GM21526 (cell line): Measurements from ENCODE around the gene TBC1D9B.

Source experiments
- ATAC-seq: cut with Tn5 transposase; IDR thresholded peaks from one replicate; pipeline ENCODE4 v1.9.1; 2021; ENCODE audit warnings: moderate library complexity; ENCODE audit not compliant: unreplicated experiment, low FRiP score

Gene TBC1D9B

DNA sequence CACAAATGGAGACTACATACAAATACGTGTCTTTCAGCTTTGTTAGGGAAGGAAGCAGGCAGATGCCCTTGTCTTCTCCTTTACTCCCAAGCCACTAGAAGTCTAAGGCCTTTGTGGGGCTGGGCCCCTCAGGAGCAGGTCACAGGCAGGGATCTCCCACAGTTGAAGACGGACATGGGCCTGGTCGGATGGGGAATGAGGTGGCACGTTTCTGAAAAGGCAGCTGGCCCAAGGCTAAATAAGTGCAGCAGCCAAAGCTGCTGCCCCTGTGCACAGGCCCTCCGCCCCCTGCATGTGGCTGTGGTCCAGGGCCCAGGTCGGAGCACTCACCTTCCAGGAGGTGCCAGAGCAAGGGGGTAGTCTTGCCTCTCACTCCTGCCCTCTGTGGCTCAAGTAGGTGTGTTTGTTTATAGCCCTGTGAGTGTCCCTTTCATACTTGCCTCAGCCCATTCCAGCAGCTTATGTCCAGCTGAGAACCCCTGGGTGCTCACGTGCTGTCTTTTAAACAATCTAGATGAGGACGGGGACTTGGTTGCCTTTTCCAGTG is 85.2 kb downstream of the TBC1D9B start:
- no peak for ATAC-seq

DNA sequence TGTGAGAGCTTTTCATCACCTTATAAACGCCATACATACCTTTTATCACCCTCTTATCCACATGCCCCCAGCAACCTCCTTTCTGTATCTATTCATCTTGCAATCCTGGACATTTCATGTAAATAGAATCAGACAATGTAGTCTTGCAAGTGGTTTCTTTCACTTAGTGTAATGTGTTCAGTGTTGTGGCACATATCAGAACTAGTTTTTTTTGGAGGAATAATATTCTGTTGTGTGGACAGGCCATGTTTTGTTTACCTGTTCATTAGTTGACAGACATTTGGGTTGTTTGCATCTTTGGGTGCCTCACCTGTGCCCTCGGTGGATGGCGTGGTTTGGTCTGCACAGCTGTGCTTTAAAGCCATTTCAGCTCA is 85.7 kb downstream of the TBC1D9B start:
- no peak for ATAC-seq

DNA sequence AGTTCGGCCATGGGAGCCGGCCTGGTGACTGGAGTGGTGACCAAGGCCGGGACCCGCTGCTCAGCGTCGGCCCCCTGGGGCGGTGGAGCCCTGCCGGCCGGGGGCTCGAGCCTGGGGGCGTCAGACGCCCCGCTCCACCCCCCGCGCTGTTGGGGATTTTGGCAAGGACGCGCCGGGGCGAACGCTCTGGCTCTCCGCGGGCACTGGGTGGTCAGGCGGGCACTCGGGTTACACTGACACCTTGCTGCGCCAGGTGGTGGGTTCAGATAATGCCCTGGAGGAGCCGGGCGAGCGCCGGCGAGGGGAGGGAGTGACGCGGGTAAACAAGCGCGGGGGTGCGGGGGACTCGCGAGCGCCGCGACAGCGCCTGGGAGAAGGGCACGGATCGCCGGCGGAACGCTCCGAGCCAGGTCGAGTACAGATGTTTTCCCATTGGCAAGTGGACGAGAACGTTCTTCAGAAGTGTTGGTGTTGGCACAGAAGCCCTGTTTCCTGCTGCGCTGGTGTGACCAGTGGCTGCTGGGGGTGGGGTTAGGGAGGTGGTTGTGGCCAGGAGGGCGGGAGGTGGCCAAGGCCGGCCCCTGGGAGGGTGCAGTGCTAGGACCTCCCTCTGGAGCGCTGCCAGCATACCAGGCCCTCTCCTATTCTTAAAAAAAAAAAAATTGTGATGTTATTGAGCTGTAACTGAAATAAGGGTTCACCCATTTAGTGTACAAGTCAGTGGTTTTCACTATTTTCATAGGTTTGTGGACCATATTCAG is 86.2 kb downstream of the TBC1D9B start:
- ATAC-seq, result peak; percentile 43

DNA sequence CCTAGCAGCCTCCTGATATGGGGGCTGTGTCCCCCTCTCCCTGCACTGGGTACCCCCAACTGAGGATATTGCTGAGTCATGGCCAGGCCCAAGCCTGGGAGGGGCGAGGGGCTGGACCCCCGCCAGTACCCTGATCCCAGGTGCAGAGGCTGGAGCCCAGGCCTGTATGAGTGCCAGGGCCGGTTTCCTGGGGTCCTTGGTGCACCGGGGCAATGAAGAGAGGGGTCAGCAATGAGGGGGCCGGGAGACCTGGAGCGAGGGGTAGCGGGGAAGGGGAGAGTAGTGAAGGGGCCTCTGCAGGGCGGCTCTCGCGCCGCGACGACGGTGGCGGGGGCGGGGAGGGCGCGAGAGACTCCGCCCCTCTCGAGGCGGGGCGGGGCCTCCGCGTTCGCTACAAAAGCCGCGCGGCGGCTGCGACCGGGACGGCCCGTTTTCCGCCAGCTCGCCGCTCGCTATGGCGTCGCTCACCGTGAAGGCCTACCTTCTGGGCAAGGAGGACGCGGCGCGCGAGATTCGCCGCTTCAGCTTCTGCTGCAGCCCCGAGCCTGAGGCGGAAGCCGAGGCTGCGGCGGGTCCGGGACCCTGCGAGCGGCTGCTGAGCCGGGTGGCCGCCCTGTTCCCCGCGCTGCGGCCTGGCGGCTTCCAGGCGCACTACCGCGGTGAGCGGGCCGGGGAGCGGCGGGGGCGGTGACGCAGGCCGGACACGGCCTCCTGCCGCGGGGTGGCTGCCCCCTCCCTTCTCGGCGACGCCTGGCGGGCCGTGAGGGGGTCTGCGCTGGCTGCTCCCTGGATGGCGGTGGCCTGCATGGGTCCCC is 87.0 kb downstream of the TBC1D9B start, which contains the start of gene SQSTM1:
SQSTM1 (plus strand) TSS at position 423 of the 815 bp plus-strand sequence; CDS start at position 455, 32 bp downstream.
- ATAC-seq, result peak; percentile 37

DNA sequence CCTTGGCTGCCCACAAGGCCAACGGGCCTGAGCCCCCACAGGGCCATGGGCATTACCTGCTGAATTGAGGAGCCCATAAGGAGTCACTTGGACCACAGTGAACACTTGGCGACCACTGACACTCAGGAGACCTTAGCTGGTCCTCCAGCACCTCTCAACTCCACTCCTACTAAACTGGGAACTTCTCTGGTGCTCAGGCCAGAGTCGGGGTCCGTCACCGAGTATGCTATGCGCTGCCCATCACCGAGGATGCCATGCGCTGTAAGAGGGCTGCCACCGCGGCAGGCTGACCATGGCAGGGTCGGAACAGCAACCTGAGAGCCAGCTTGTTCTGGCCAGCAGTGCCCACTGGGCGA is 87.6 kb downstream of the TBC1D9B start:
- no peak for ATAC-seq

DNA sequence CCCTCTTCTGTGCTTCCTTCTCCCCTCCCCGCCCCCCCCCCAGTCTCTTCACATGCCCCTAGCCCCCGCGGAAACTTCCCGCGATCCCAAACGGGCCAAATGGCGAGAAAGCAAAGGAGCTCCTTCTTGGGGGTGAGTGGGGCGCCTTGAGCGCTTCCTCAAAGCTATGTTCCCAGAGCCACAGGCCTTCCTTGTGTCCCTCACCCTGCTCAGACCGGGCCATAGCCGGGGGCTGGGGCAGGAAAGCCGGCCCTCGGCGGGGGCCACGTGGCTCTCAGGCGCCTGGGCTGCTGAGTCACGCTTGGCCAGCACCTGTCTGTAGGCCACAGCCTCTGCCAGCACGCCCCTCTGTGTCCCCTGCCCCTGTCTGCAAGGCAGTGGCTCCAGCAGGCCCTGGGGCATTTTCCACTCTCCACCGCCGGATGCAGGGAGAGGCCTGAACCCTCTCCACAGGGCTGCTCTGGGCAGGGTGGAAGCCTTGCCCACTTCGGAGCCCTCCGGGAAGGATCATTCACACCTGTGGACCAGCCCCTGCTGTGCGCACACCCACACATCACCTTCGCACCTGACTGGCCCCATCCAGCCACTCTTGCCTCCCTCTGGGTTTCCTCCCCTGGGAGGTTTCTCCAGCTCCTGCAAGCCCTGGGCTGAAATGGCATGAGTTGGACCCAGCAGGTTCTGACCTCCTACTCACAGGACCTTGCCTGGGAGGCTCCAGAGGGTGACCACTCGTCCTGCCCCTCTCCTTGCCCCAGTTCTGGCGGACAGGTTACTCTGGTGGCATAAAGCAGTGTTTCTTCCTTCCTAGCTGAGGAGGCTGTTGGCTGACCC is 88.2 kb downstream of the TBC1D9B start:
- ATAC-seq, result no peak

DNA sequence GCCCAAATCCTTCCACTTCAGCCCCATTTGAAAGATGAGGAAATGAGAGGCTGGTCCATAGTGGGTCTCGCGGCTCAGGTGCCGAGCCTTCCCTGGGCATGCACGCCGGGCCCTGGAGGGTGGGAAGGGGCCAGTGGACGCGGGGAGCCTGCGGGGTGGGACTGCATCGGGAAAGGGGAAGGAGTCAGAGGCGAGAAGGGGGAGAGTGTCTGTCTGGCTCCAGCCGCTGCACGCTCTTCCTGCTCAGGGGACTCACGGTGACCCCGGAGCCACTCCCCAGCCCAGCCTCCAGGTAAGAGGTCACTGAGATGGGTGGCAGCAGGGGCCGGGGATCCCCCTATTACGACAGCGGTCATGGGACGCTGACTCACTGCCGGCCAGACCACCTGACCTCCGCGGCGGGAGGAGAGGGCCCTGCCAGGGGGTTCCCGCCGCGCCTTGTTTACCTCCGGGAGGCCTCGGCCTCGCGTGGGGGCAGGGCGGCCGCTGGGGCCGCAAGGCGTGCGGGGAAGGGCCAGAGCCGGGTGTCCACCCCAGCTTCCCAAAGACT is 88.9 kb downstream of the TBC1D9B start:
- peak; percentile 47 for ATAC-seq

DNA sequence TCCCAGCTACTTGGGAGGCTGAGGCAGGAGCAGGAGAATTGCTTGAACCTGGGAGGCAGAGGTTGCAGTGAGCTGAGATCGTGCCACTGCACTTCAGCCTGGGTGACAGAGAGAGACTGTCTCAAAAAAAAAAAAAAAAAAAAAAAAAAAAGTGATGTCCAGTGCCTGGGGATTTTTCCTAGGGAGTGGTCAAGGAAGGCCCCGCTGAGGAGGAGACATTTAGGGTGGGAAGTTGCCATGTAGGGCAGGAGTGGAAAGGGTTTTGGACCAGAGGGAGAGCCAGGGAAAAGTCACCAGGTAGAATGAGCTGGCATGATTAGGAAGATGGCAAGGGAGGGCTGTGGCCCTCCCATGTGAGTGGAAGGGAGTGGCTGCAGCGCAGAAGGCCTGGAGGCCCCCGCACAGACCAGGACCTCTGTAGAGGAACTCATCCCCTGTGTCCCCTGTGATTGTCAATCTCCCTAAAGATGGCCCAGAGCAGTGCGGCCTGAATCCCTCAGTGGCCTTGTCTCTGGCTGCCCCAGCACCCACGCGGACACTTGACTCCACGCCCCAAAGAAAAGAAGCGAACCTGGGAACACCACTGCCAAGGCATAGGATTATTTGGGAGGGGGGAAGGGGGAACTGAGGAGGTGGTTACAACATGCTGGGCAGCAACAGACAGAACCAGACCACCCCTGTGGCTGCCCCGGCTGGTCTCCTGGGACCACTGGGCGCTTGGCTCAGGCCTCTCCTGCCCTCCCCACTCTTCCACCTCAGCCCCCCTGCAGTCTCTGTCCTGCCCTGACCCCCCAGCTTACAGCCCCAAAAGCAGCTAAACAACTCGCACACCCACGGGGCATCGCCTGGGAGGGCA is 89.6 kb downstream of the TBC1D9B start:
- ATAC-seq, result no peak

DNA sequence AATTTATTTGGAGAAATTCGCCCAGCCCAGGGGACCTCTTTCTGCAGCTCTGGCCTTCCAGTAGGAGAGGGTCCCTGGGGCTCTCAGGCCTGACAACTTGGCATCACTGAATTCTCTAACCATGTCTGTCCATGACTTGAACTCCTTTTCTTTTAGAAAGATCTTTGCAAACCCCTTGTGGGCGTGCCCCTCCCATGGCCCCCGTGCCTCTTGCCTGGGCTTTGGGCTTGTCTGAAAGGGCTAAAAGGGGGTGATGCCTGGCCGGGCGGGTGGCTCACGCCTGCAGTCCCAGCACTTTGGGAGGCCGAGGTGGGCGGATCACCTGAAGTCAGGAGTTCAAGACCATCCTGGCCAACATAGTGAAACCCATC is 90.2 kb downstream of the TBC1D9B start:
- ATAC-seq, result no peak

DNA sequence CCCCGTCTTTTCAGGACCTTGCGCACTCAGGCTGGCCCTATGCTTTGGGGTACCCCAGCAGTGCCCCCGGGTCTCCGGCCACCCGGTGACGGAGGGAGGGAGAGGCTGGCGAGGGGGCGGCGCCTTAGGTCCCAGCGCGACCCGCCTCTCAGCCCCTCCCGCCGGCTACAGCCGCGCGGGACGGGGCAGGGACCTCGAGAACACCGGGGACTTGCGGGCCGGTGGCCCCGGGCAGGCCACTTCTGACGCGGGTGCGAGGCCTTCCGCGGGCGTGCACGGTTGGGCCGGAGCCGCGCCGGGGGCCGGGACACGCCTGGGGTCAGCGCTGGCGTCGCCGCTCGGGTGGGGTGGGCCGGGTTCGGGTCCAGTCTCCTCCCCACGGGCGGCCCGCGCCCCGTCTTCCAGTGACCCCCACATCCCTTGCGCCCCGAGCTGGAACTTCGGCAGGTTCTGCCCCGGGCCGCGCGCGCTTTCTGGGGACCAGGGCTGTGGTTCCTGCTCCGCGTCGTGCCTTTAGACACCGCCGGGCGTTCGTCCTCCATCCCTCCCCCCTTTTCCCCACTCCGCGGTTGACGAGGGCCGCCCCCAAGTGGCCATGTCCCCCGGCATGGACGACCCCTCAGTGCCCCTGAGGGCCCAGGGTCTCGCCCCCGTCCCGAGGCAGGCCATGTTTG is 90.8 kb downstream of the TBC1D9B start:
- ATAC-seq, result no peak

DNA sequence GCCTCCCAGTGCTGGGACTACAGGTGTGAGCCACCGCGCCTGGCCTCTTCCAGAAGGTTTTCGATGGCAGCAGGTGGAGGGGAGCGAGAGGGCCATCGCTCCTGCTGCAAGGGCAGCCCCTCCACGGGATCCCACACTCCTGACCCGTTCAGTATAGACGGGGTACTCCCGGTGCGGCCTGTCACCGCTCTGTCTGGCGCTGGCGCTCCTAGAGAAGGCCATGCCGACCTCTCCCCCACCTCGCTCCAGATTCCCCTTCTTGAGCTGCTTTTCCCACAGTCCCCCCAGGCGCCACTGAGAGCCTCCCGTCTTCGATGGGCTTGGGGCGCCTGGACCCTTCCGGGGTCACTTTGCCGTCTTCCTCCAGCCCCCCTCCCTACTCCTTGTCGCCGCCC is 91.3 kb downstream of the TBC1D9B start:
- no peak for ATAC-seq

DNA sequence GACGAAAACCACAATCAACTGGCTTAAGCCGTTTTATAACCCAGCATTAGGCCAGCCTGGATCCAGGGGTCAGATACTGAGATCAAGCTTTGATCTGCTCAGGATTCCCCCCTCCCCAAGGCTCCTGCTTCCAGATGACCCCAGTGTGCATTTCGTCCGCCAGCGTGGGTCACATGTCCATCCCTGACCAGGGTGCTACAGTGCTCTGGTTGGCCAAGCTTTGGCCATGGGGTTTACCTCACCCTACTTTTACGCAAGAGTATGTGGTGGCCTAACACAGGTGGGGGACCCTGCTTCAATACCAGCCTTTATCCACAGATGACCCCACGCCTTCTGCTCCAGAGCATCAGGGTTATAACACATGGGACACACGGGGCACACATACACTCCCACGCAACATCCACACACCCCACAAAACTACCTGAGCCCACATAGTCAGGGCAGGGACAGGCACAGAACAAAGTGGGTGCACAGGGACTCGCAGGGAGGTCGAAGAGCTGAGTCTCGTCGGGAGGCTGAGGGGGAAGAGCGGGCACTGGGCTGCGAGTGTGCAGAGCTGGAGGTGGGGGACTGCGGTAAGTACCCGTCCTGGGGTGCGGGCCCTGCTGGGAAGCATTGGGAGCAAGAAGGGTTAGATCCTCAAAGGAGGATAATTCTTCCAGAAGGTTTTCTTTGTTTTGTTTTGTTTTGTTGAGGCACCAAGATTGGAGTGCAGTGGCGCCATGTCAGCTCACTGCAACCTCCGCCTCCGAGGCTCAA is 92.0 kb downstream of the TBC1D9B start:
- ATAC-seq, result no peak

DNA sequence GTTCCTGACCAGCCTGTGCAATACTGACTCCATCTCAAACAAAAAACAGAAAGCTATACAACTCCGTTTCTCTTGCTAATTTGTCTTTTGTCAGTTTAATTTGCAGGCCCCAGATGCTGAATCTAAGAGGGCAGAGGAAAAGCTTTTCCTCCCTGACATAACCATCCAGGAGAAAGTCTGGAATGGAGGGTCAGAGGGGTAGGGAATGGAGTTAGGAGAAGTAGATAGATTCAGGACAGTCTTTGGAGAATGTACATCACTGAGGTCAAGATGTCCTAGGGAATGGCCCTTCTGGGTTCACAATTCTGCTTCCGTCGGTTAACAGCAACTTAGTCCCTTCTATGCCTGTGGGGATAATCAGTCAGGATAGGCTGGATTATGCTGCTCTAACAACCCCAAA is 93.6 kb downstream of the TBC1D9B start:
- no peak for ATAC-seq

DNA sequence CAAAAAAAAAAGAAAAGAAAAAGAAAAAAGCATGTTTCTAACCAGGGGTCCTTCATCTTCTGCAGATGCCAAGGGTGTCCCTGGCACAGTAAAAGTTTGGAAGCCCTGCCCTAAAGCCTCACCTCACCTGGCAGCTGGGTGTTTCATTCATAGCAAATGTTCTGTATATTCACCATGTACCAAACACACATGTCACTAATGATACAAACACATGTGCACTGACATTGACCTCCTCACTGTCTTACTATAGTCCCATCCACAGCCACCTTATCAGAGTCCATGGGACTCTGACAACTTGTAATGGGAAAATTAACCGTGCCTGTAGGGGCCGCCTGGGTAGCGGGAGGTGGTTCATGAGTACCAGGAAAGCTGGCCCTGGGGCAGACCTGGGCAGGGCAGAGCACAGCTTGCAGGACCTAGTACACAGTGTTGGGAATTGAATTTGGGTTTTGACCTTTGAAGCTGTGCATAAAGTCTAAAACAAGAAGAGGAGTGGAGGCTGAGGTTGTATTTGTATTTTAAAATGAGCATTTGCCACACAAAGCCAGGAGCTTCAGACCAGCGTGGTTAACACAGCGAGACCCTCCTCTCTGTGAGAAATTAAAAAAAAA is 94.6 kb downstream of the TBC1D9B start:
- ATAC-seq, result no peak

DNA sequence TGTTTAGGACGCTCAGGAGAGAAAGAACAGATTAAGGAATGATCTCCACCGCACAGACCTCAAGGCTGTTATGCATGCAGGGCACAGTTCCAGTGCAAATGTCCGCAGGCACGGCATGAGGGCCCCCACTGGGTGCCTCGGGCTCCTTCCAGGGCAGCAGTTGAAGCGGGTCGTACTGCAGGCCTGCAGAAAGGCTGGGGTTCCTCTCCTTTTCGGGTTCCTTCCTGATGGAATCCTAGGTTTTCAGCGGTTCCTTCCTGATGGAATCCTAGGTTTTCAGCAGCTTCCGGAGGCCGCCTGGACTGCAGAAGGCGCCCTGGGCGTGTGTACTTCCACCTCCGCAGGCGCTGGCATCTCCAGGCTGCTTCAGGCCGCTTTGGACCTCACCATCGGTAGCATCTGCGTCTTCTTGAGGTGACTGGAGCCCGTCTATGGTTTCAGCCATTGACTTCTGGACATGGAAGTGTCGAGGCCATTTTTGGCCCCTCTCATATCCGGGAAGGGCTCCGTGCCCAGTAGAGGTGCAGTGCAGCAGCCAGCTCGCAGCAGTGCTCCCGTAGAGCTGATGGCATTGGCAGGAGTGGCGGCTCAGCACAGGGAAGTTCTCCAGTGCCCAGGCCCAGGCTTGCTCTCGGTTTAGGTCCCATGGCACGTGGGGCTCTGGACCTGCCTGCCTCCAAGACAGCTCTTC is 95.4 kb downstream of the TBC1D9B start:
- ATAC-seq, result no peak
